ENCODE measurements around the gene UPP2.

The UPP2 gene

DNA sequence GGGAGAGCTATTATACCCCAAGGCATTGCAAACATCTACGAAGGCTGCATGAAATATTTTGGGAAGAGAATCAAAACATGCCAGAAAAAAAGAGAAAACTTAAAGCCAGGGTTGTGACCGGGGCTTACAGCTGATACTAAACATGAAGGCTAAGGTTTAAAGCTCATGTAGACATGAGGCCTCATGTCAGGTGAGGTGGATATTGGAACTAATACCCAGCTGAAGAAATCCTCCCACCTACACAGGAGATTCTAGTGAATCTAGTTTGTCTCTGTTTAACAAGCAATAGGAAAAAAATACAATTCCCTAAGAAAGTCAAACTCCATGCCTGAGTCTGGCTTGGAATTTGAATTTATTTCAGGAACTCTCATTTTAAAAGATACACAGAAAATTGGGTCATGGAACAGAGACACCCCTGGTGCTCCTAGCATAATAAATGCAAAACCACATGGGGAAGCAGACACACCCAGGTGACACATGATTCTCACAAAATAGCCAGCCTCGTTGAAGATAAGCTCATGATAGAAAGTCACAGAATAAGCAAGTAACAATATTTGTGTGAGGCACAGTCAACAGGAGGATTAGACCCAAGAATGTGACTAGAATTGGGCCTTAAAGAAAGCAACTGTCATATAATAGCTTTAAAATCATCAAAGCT, 42.2 kb downstream of the UPP2 start:
- Histone ChIP-seq H4K20me1 (ENCODE audit: insufficient read depth, low read length, poor library complexity, severe bottlenecking) (no peaks in the 10 kb centered on the region), H3K27me3 (ENCODE audit: insufficient read depth, low read length, poor library complexity, severe bottlenecking) (no peaks in the 10 kb centered on the region), H3K4me3 (ENCODE audit: low read length, poor library complexity, severe bottlenecking) (no peak overlapping the region), H3K4me1 (ENCODE audit: insufficient read depth, low read length, poor library complexity, severe bottlenecking) (no peaks in the 10 kb centered on the region), H3F3A (ENCODE audit: low read depth) (no peaks in the 10 kb centered on the region), H2AFZ (ENCODE audit: low read length) (no peak overlapping the region), H3K4me2 (ENCODE audit: low read depth, low read length, poor library complexity, severe bottlenecking) (no peak overlapping the region), H3K36me3 (ENCODE audit: insufficient read depth, low read length) (no peaks in the 10 kb centered on the region), H3K9me3 (ENCODE audit: insufficient read depth, low read depth, low read length) (no peaks in the 10 kb centered on the region), H3K79me2 (ENCODE audit: insufficient read depth, low read length) (no peaks in the 10 kb centered on the region), H3K9me2 (replicated peaks; ENCODE audit: low read depth, low read length) (no peaks in the 10 kb centered on the region), H3K9ac (ENCODE audit: low read depth, low read length, poor library complexity, severe bottlenecking) (no peak overlapping the region)
- no peak for TF ChIP-seq EZH2phosphoT487 (IDR thresholded peaks at IDR 0.05; ENCODE audit: borderline replicate concordance)
- TF ChIP-seq, protein P1, sequence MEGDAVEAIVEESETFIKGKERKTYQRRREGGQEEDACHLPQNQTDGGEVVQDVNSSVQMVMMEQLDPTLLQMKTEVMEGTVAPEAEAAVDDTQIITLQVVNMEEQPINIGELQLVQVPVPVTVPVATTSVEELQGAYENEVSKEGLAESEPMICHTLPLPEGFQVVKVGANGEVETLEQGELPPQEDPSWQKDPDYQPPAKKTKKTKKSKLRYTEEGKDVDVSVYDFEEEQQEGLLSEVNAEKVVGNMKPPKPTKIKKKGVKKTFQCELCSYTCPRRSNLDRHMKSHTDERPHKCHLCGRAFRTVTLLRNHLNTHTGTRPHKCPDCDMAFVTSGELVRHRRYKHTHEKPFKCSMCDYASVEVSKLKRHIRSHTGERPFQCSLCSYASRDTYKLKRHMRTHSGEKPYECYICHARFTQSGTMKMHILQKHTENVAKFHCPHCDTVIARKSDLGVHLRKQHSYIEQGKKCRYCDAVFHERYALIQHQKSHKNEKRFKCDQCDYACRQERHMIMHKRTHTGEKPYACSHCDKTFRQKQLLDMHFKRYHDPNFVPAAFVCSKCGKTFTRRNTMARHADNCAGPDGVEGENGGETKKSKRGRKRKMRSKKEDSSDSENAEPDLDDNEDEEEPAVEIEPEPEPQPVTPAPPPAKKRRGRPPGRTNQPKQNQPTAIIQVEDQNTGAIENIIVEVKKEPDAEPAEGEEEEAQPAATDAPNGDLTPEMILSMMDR (conservative IDR thresholded peaks at IDR 0.05; ENCODE audit: low read length) = no peak

DNA sequence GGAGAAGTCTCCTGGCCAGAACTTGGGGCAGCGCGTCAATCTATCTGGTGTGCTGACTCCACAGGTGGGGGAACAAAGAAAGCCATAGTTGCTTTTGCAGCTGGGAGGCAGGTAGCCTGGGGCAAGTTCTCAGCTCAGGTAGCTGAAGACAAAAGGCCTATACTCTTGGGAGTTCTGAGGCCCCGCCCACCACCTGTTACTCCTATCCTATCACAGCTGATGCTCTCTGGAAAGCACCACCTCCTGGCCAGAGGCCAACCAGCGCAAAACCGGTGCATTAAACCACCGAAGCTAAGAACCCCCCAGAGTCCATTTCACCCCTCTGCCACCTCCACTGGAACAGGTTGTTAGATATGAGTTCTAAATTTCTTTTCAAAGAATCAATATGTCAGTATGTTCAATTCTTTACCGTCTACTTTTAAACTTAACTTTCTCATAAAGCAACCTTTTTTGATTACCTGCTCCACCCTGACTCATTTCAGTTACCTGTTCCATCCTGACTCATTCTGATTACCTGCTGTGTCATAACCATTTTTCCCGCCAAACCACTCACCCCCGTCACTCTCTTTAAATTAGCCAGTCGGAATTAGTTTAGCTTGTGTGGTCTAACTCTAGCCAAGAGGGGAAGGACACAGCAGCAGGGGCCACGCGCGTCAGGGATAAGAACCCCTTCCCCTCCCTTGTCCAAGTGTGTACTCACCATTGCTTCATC, 43.4 kb downstream of the UPP2 start:
- no peak for TF ChIP-seq EZH2phosphoT487 (IDR thresholded peaks at IDR 0.05; ENCODE audit: borderline replicate concordance)
- TF ChIP-seq, protein P1 (conservative IDR thresholded peaks at IDR 0.05; ENCODE audit: low read length) = no peak
- H3K9ac ChIP-seq (ENCODE audit: low read depth, low read length, poor library complexity, severe bottlenecking) = no peak overlapping the region
- no peaks in the 10 kb centered on the region for H3K36me3 ChIP-seq (ENCODE audit: insufficient read depth, low read length)
- H3K9me2 ChIP-seq (replicated peaks; ENCODE audit: low read depth, low read length) = no peaks in the 10 kb centered on the region
- no peak overlapping the region for H2AFZ ChIP-seq (ENCODE audit: low read length)
- H4K20me1 ChIP-seq (ENCODE audit: insufficient read depth, low read length, poor library complexity, severe bottlenecking) = no peaks in the 10 kb centered on the region
- no peak overlapping the region for H3K4me3 ChIP-seq (ENCODE audit: low read length, poor library complexity, severe bottlenecking)
- no peak overlapping the region for H3K4me2 ChIP-seq (ENCODE audit: low read depth, low read length, poor library complexity, severe bottlenecking)
- no peaks in the 10 kb centered on the region for H3K4me1 ChIP-seq (ENCODE audit: insufficient read depth, low read length, poor library complexity, severe bottlenecking)
- H3K79me2 ChIP-seq (ENCODE audit: insufficient read depth, low read length) = no peaks in the 10 kb centered on the region
- no peaks in the 10 kb centered on the region for H3K27me3 ChIP-seq (ENCODE audit: insufficient read depth, low read length, poor library complexity, severe bottlenecking)
- no peaks in the 10 kb centered on the region for H3F3A ChIP-seq (ENCODE audit: low read depth)
- H3K9me3 ChIP-seq (ENCODE audit: insufficient read depth, low read depth, low read length) = no peaks in the 10 kb centered on the region

DNA sequence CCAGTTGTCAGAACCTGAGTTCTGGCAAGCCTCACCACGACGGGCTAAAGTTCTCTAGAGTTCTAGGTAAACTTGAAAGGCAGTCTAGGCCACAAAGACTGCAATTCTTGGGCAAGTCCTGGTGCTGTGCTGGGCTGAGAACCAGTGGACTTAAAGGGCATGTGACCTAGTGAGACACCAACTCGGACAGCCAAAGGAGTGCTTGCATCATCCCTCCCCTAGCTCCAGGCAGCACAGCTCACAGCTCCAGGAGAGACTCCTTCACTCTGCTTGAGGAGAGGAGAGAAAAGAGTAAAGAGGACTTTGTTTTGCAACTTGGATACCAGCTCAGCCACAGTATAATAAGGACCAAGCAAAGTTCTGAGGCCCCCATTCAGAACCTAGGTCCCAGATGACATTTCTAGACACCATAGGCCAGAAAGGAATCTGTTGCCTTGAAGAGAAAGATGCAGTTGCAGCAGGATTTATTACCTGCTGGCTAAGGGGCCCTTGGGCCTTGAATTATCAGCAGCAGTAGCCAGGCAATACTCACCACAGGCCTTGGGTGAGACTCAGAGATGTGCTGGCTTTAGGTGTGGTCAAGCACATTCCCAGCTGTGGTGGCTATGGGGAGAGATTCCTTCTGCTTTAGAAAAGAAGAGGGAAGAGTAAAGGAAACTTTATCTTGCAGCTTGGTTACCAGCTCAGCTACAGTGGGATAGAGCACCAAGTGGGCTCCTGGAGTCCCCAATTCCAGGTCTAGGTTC, 51.8 kb downstream of the UPP2 start:
- H4K20me1 ChIP-seq (ENCODE audit: insufficient read depth, low read length, poor library complexity, severe bottlenecking) = no peaks in the 10 kb centered on the region
- no peak overlapping the region for H3K9ac ChIP-seq (ENCODE audit: low read depth, low read length, poor library complexity, severe bottlenecking)
- TF ChIP-seq, protein P1 (conservative IDR thresholded peaks at IDR 0.05; ENCODE audit: low read length) = no peak
- TF ChIP-seq EZH2phosphoT487 (IDR thresholded peaks at IDR 0.05; ENCODE audit: borderline replicate concordance) = no peak
- no peaks in the 10 kb centered on the region for H3K9me2 ChIP-seq (replicated peaks; ENCODE audit: low read depth, low read length)
- no peak overlapping the region for H2AFZ ChIP-seq (ENCODE audit: low read length)
- no peak overlapping the region for H3K4me3 ChIP-seq (ENCODE audit: low read length, poor library complexity, severe bottlenecking)
- no peaks in the 10 kb centered on the region for H3K27me3 ChIP-seq (ENCODE audit: insufficient read depth, low read length, poor library complexity, severe bottlenecking)
- no peak overlapping the region for H3K4me2 ChIP-seq (ENCODE audit: low read depth, low read length, poor library complexity, severe bottlenecking)
- no peaks in the 10 kb centered on the region for H3K36me3 ChIP-seq (ENCODE audit: insufficient read depth, low read length)
- H3F3A ChIP-seq (ENCODE audit: low read depth) = no peaks in the 10 kb centered on the region
- no peaks in the 10 kb centered on the region for H3K9me3 ChIP-seq (ENCODE audit: insufficient read depth, low read depth, low read length)
- no peaks in the 10 kb centered on the region for H3K4me1 ChIP-seq (ENCODE audit: insufficient read depth, low read length, poor library complexity, severe bottlenecking)
- no peaks in the 10 kb centered on the region for H3K79me2 ChIP-seq (ENCODE audit: insufficient read depth, low read length)

Measured in Loucy (cell line).